ENCODE measurements around the gene HELZ.

- TF ChIP-seq JUN (IDR thresholded peaks at IDR 0.05; ENCODE audit: low read depth, low read length) (no peak), FOSL1 (IDR thresholded peaks at IDR 0.05; ENCODE audit: insufficient read depth, low read depth, low read length) (no peak), CREB1 (IDR thresholded peaks at IDR 0.05) (no peak), EP300 (IDR thresholded peaks at IDR 0.05; ENCODE audit: borderline replicate concordance in 1 of 2, low read depth in 2 of 2, low read length in 2 of 2) (no peak), PHF8 (conservative IDR thresholded peaks at IDR 0.05; ENCODE audit: low read depth, low read length) (no peak), GABPA (IDR thresholded peaks at IDR 0.05; ENCODE audit: borderline replicate concordance, insufficient read depth, low read length) (no peak)
- TF ChIP-seq, protein P1, sequence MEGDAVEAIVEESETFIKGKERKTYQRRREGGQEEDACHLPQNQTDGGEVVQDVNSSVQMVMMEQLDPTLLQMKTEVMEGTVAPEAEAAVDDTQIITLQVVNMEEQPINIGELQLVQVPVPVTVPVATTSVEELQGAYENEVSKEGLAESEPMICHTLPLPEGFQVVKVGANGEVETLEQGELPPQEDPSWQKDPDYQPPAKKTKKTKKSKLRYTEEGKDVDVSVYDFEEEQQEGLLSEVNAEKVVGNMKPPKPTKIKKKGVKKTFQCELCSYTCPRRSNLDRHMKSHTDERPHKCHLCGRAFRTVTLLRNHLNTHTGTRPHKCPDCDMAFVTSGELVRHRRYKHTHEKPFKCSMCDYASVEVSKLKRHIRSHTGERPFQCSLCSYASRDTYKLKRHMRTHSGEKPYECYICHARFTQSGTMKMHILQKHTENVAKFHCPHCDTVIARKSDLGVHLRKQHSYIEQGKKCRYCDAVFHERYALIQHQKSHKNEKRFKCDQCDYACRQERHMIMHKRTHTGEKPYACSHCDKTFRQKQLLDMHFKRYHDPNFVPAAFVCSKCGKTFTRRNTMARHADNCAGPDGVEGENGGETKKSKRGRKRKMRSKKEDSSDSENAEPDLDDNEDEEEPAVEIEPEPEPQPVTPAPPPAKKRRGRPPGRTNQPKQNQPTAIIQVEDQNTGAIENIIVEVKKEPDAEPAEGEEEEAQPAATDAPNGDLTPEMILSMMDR (IDR thresholded peaks at IDR 0.05; ENCODE audit: control extremely low read depth in 1 of 3, insufficient read depth in 1 of 3, low read depth in 1 of 3, low read length in 3 of 3), result no peak
Measured at GRCh38 chr17:67186782-67187181, 58.2 kb downstream of the HELZ start.
